Stimulated activated CD8-positive, alpha-beta memory T cell treated with anti-CD3 and anti-CD28 coated beads, Interleukin-7, amount 100 ng/mL, for 48 hours (primary cell): Measurements from ENCODE around the gene ACSL6.
"Not testable (repeated sequence)": the region's sequence is repeated elsewhere in the genome, so short reads cannot be mapped to it uniquely, and the experiment has no call there.

Experiments used
- DNase-seq, 2 donors: peaks; one replicate each; pipeline ENCODE4 v3.0.0-alpha.2; 2020; ENCODE audit warnings: low read depth in 1 of 2; ENCODE audit errors: extremely low read depth in 1 of 2

Gene ACSL6

DNA sequence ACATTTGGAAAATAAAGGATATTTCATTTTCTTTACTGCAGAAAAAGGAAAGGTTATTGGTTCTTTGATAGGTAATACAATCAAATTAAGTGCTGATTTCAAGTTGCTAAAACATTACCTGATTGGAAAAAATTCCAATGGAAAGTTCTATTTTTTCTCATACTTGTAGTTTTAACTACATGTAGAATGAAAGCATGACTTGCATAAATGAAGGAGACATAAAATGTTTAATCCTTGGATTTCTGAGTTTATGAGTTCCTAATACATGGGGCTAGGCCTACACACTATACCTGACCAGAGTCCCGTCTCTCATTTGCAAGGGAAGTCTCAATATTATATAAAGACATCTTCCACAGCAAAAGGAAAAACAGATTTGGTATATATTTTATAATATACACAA, 60.8 kb downstream of the ACSL6 start:
- no peak for DNase-seq

DNA sequence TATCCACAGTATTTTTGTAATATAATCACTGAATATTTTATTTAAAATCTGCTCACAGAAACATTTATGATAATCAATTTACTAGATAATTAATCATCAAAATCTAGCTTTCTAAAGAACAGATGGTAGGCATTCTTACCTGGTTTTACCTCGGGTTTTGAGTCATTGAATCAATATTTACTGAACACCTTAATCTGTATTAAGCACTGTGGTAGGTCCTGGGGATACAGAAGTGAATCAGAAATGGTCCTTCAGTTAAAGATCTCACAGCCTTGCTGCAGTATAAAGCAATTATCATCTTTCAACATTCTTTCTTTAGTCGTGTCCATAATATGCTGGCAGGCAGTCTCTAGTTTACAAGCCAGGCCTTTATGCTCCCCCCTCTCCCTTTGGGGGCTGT, 64.0 kb downstream of the ACSL6 start:
- no peak for DNase-seq

DNA sequence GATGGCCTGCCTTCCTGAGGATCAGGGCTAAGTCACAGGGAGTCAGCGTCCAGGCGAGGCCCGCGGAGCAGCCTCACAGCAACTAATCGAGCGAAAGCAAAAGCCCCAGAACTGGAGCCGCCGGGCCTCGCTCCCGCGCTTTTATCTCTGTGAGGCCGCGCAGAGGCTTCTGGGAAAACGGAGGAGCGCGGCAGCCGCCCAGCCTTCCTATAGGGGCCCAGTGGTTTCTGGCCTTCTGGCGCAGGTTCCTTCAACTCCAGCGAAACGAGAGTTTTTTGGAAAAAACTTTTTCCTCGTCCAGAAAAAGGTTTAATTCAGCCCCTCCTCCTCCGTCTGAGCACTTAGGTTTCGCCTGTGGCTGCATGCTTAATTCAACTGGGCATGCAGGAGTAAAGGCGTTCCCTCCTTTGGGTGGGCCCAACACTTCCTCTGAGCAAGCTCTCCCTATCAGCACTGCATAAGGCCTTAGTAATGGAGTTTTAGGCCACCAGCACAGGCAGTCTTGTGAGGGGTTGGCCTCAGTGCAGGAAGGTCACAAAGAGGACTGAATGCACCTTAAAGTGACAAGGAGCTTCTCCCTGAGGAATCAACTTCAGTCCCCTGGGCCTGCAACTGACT, 65.8 kb downstream of the ACSL6 start, which contains the start of gene MEIKIN:
Gene MEIKIN (minus strand): TSS at position 113 of the 618 bp plus-strand sequence. CDS start 158 bp downstream, outside the sequence.
- no peak for DNase-seq

DNA sequence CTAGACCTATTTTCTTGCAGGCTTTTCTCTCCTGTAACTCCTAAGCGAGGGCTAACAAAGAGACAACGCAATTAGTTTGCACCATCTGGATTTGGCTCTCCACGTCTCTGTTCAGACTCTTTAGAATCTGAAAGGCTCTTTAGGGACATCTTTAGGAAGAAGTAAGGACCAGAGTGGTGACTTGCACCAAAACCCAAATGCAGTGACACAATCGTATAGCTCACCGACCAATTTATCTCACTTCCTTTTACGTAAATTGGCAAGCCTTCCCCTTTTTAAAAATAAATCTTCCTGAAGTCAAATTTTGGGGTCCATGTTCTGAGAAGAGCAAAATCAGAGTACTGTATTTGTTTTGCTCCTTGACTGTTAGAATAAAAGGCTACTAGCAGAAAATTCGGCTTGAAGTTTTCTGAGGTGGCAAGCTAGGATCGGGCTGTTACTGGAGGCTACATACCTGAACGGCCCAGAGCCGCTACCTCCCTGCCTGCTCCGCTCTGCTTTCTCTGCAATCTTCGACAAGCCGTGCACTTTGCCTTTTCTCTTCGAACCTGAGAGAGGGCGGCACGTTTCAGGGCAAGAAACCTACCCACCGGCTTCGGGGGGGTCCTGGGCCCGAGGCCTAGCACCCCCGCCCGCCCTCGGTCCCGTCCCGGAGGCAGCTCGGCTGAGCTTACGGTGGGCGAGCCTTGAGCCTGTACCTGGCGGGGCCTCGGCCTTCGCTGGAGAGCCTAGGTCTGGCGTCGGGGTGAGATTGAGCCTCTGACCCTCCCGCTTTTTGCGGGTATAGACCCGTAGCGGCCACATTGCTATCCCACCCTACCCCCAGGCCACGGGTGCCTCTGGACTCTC, 66.5 kb downstream of the ACSL6 start:
- no peak for DNase-seq

DNA sequence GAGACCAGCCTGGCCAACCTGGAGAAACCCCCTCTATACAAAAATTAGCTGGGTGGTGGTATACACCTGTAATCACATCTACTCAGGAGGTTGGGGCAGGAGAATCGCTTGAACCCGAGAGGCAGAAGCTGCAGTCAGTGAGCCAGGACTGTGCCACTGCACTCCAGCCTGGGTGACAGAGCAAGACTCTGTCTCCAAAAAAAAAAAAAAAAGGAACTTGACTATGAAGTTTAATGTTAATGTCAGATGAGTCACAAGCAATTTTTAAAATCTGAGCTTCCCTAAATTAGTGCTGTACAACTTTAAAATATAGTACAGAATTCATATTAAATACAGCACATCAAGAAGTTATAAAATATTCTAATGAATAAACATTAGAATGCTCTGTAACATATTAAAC, 67.5 kb downstream of the ACSL6 start:
- no peak for DNase-seq

DNA sequence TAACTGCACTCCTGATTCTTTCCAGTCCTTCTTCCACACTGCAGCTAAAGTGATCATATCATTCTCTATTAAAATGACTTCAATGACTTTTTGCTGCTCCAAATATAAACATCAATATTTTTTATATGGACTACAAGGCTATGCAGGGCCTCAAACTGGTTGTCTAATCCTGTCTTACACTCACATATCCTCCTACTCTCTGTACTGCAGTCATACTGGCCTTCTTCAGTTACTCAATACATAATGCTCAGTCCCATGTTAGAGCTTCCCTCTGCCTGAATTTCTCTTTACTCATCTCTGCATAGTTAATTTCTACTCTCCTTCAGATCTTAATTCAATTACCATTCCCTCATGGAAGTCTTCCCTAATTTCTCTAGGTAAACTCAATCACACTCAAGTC, 69.4 kb downstream of the ACSL6 start:
- no peak for DNase-seq

DNA sequence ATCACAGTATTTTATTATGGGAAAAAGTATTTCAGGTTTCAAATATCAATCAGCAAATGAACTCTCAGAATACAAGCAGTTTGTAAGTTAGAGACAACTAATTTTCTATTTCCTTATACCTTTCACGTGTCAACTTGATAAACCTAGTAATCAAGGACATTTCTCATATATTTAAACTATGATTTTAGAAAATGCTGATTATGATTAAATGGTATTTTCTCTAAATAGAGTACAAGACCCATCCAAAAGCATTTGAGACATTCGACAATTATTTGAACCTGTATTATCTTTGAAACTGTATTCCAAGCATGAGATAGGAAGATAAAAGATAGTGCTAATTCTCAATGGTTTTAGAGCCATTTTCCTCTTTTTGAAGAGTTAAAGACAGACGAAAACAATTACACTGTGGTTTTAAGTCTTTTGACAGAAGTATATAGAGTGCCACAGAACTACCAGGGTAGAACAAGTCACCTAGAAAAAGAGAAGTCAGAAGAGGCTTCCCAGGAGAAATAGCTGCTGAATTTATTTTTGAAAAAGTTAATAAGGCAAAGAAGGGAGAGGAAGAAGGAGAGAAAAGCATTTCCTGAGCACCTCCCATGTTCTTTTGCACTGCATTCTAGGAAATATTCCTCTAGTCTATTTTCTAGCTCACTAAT, 71.6 kb downstream of the ACSL6 start:
- DNase-seq: no peak

DNA sequence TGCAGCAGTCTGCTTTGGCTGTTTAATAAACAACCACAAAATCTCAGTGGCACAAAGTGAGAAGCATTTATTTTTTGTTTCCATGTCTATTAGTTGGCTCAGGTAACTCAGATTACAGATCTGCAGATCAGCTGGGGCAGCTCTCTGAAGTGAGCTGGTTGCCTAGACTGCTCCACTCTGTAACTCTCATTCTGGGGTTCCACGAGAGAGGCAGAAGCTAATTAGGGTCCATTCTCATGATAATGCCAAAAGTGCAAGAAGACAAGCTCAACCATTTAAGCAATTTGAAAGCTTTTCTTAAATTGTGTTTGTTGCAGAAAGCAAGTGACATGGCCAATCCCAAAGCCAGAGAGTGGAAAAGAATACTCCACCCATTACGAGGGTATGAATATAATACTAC, 79.2 kb downstream of the ACSL6 start:
- DNase-seq: no peak

DNA sequence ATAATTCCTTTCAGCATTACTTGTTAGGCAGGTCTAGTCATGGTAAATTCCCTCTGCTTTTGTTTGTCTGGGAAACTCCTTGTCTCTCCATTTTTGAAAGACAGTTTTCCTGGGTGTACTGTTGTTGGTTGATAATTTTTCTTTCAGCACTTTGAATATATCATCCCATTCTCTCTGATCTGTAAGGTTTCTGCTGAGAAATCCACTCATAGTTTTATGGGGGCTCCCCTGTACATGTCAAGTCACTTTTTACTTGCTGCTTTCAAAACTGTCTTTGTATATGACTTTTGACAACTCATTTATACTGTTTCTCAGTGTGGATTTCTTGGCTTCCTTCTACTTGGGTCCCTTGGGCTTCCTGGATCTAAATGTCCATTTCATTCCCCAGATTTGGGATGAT, 82.5 kb downstream of the ACSL6 start:
- no peak for DNase-seq

DNA sequence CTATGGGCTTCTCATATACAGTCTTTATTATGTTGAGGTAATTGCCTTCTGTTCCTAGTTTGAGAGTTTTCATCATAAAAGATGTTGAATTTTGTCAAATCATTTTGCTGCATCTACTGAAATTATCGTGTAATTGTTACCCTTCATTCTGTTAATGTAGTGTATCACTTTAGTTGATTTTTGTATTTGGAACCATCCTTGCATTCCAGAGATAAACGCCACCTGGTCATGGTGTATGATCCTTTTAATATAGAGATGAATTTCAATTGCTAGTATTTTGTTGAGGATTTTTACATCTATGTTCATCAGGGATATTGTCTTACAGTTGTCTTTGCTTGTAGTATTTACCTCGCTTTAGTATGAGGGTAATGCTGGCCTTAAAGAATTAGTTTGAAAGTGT, 85.3 kb downstream of the ACSL6 start:
- no peak for DNase-seq

DNA sequence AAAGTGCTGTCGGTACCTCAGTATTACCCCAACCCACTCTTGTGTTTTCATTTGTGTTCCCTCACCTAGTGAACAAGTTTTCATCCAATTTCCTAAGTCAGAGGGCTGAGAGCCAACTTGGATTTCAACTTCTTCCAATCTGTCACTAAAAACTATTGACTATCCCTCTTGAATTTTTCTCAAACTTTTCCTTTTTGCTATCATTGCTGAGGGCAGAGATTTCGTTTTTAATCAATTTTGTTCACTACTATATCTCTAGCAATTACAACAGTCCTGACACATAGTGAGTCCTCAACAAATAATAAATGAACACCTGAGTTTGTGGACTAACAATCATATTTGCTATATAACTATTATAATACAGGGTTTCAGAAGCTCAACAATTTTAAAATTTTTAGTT, 95.0 kb downstream of the ACSL6 start:
- DNase-seq: no peak

DNA sequence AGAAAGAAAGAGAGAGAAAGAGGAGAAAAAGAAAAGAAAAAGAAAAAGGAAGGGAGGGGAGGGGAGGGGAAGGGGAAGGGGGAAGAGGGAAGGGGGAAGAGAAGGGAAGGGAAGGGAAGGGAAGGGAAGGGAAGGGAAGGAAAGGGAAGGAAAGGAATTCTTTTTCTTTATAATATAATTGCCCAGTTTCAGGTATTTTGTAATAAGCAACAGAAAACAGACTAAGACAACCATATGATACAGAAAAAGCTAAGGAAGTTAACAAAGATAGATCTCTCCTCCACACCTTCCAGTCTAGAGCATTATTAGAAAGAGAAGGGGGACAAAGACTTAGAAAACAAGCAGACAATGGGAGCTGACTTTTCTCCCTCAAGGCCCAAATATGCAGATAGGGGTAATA, 97.0 kb downstream of the ACSL6 start:
- DNase-seq: no peak

DNA sequence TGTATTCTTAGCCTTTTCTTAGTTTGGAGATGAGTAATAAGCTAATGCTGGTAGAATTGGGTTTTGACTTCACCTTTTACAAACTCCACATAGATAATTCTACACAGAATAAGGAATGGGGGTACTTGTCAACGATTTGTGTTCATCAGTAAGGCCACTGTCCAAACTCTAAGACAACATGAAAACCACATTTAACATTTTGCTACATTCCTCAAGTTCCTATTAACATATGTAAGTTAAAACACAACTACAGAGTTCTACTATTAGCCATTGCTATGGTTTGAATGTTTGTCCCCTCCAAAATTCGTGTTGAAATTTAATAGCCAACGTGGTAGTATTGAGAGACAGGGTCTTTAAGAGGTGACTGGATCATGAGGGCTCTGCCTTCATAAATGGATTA, 97.9 kb downstream of the ACSL6 start:
- DNase-seq: no peak

DNA sequence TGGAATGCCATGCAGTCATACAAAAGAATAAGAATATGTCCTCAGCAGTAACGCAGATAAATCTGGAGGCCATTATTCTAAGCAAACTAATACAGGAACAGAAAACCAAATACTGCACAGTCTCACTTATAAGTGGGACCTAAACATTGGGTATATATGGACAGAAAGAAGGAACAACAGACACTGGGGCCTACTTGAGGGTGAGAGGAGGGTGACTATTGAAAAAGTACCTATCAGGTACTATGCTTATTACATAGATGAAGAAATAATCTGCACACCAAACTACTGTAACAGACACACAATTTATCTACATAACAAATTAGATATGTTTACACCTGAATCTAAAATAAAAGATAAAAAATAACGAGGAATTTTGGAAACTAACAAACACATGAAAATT, 104.8 kb downstream of the ACSL6 start:
- DNase-seq: no peak

DNA sequence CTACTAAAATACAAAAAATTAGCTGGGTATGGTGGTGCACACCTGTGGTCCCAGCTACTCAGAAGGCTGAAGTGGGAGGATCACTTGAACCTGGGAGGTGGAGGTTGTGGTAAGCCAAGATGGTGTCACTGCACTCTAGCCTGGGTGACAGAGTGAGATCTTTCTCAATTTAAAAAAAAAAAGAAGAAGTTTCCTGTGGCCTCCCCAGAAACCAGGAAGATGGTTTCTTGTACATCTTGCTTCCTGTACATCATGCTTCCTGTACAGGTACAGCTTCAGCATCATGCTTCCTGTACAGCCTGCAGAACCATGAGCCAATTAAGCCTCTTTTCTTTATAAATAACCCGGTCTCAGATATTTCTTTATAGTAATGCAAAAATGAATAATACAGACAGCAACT, 109.2 kb downstream of the ACSL6 start:
- DNase-seq: not testable (repeated sequence)
